H9 (cell line): ENCODE results near the gene PACSIN2. TPM values are rescaled to one million over a fixed set of nuclear protein-coding genes. Genes with fewer than 3 reads are reported as not detected.

Experiments used
- DNase-seq: peaks from one replicate; pipeline ENCODE4 v3.0.0-alpha.2; 2017
- H2AFZ ChIP-seq: one replicate; pipeline ENCODE4 v1.6.1; 2013; ENCODE audit warnings: mild to moderate bottlenecking, low read length, control low read depth, moderate library complexity
- H2AK5ac ChIP-seq: 2 replicates; pipeline ENCODE4 v1.6.1; 2013; ENCODE audit warnings: low read length, control low read depth, mixed read lengths; ENCODE audit not compliant: insufficient read length
- H2BK120ac ChIP-seq: one replicate; pipeline ENCODE4 v1.6.1; 2013; ENCODE audit warnings: low read depth, mild to moderate bottlenecking, low read length, control low read depth, inconsistent platforms; ENCODE audit not compliant: poor library complexity, severe bottlenecking
- H2BK12ac ChIP-seq: 2 replicates; pipeline ENCODE4 v1.6.1; 2013; ENCODE audit warnings: low read length, control low read depth, mixed read lengths, low read depth; ENCODE audit not compliant: insufficient read length
- H2BK15ac ChIP-seq: 2 replicates; pipeline ENCODE4 v1.6.1; 2013; ENCODE audit warnings: low read depth, low read length, control low read depth
- H2BK20ac ChIP-seq: one replicate; pipeline ENCODE4 v1.6.1; 2013; ENCODE audit warnings: low read depth, mild to moderate bottlenecking, low read length, control low read depth, inconsistent platforms; ENCODE audit not compliant: poor library complexity, severe bottlenecking
- H2BK5ac ChIP-seq: 2 replicates; pipeline ENCODE4 v1.6.1; 2013; ENCODE audit warnings: low read length, control low read depth, mixed read lengths; ENCODE audit not compliant: insufficient read length
- H3K14ac ChIP-seq: 2 replicates; pipeline ENCODE4 v1.6.1; 2013; ENCODE audit warnings: low read length, control low read depth; ENCODE audit not compliant: insufficient read depth
- H3K18ac ChIP-seq: 2 replicates; pipeline ENCODE4 v1.6.1; 2013; ENCODE audit warnings: low read depth, mild to moderate bottlenecking, mixed read lengths, low read length, control low read depth; ENCODE audit not compliant: insufficient read length
- H3K23ac ChIP-seq: 2 replicates; pipeline ENCODE4 v1.6.1; 2013; ENCODE audit warnings: low read length, control low read depth, mixed read lengths, low read depth; ENCODE audit not compliant: insufficient read length
- H3K23me2 ChIP-seq: 2 replicates; pipeline ENCODE4 v1.6.1; 2013; ENCODE audit warnings: low read depth, mild to moderate bottlenecking, mixed read lengths, low read length, control low read depth; ENCODE audit not compliant: insufficient read length, poor library complexity, severe bottlenecking
- H3K27ac ChIP-seq: 2 replicates; pipeline ENCODE4 v1.5.1; 2013; ENCODE audit warnings: low read length, control low read depth, mixed read lengths, low read depth; ENCODE audit not compliant: insufficient read length
- H3K27me3 ChIP-seq: 2 replicates; pipeline ENCODE4 v1.6.1; 2013; ENCODE audit warnings: low read length, control low read depth, inconsistent platforms; ENCODE audit not compliant: insufficient read depth
- H3K4ac ChIP-seq: 2 replicates; pipeline ENCODE4 v1.6.1; 2013; ENCODE audit warnings: low read depth, mild to moderate bottlenecking, control low read depth, inconsistent platforms, low read length, moderate library complexity
- H3K4me1 ChIP-seq: 2 replicates; pipeline ENCODE4 v1.6.1; 2013; ENCODE audit warnings: low read length, control low read depth, inconsistent platforms; ENCODE audit not compliant: insufficient read depth
- H3K4me2 ChIP-seq: 2 replicates; pipeline ENCODE4 v1.6.1; 2013; ENCODE audit warnings: low read length, control low read depth, mixed read lengths; ENCODE audit not compliant: insufficient read length, insufficient read depth
- H3K56ac ChIP-seq: 2 replicates; pipeline ENCODE4 v1.6.1; 2013; ENCODE audit warnings: low read depth, mild to moderate bottlenecking, mixed read lengths, low read length, control low read depth; ENCODE audit not compliant: insufficient read length
- H3K79me1 ChIP-seq: 2 replicates; pipeline ENCODE4 v1.6.1; 2013; ENCODE audit warnings: low read depth, mild to moderate bottlenecking, moderate library complexity, low read length, control low read depth, inconsistent platforms; ENCODE audit not compliant: insufficient read depth, poor library complexity, severe bottlenecking
- H3K79me2 ChIP-seq: 2 replicates; pipeline ENCODE4 v1.6.1; 2013; ENCODE audit warnings: low read length, control low read depth, inconsistent platforms; ENCODE audit not compliant: insufficient read depth
- H3K9ac ChIP-seq: 2 replicates; pipeline ENCODE4 v1.6.1; 2013; ENCODE audit warnings: low read length, control low read depth, mixed read lengths; ENCODE audit not compliant: insufficient read length; ENCODE audit errors: extremely low read depth
- H3K9me3 ChIP-seq: one replicate; pipeline ENCODE4 v1.6.1; 2013; ENCODE audit warnings: low read depth, low read length, inconsistent platforms; ENCODE audit not compliant: control insufficient read depth
- H3T11ph ChIP-seq: one replicate; pipeline ENCODE4 v1.6.1; 2013; ENCODE audit warnings: mild to moderate bottlenecking, low read length, control low read depth, inconsistent platforms
- H4K20me1 ChIP-seq: one replicate; pipeline ENCODE4 v1.6.1; 2013; ENCODE audit not compliant: control insufficient read depth, insufficient read length, insufficient read depth
- H4K5ac ChIP-seq: 2 replicates; pipeline ENCODE4 v1.6.1; 2013; ENCODE audit warnings: low read depth, mild to moderate bottlenecking, mixed read lengths, low read length, control low read depth; ENCODE audit not compliant: insufficient read length
- H4K8ac ChIP-seq: replicated peaks from 2 replicates; pipeline ENCODE4 v1.6.1; 2013; ENCODE audit warnings: low read length, control low read depth, mixed read lengths, low read depth; ENCODE audit not compliant: insufficient read length
- H4K91ac ChIP-seq: 2 replicates; pipeline ENCODE4 v1.6.1; 2013; ENCODE audit warnings: low read depth, mild to moderate bottlenecking, moderate library complexity, mixed read lengths, low read length, control low read depth; ENCODE audit not compliant: insufficient read length
- H3K27ac Mint-ChIP-seq, 3 experiments: 2 replicates in 2 of 3; 3 replicates in 1 of 3; pipeline ENCODE4 v1.8.0; 2020 to 2021; ENCODE audit warnings: mixed read lengths in 3 of 3, mild to moderate bottlenecking in 1 of 3, moderate library complexity in 1 of 3
- H3K27me3 Mint-ChIP-seq: 2 replicates; pipeline ENCODE4 v1.8.0; 2021; ENCODE audit warnings: low read depth, mild to moderate bottlenecking, moderate library complexity, mixed read lengths
- H3K36me3 Mint-ChIP-seq, 3 experiments: 2 replicates in 2 of 3; 3 replicates in 1 of 3; pipeline ENCODE4 v1.8.0; 2020 to 2021; ENCODE audit warnings: low read depth in 3 of 3, mixed read lengths in 3 of 3; ENCODE audit not compliant: insufficient read depth in 1 of 3
- H3K4me1 Mint-ChIP-seq, 2 experiments: 2 replicates each; pipeline ENCODE4 v1.8.0; 2020; ENCODE audit warnings: mixed read lengths in 2 of 2
- H3K4me3 Mint-ChIP-seq, 2 experiments: 2 replicates in 1 of 2; 3 replicates in 1 of 2; pipeline ENCODE4 v1.8.0; 2020 to 2021; ENCODE audit warnings: mild to moderate bottlenecking in 2 of 2, mixed read lengths in 2 of 2, moderate library complexity in 1 of 2
- H3K9me3 Mint-ChIP-seq, 2 experiments: 2 replicates in 1 of 2; 3 replicates in 1 of 2; pipeline ENCODE4 v1.8.0; 2020; ENCODE audit warnings: mild to moderate bottlenecking in 2 of 2, mixed read lengths in 2 of 2, moderate library complexity in 1 of 2
- WGBS: extraction: QIAGEN DNeasy Blood & Tissue Kit; methylation state at CpG from one replicate; pipeline ENCODE4 v1.1.7; 2013; ENCODE audit warnings: missing lambda C conversion rate, low lambda C conversion rate, mixed read lengths; ENCODE audit not compliant: insufficient read length; ENCODE audit errors: extremely low coverage; 5-methylcytosine and 5-hydroxymethylcytosine counted together
- total RNA-seq: library from RNA; stranded (reverse); gene quantifications from 2 replicates; pipeline ENCODE4 v1.2.1, GENCODE V29; 2021
- TF ChIP-seq, protein P1 (sequence below): fragments of 200-600 bp; sonication (generic); conservative IDR thresholded peaks from 3 replicates; pipeline ENCODE4 v1.8.0; 2021; ENCODE audit warnings: antibody characterized with exemption, mild to moderate bottlenecking

Gene PACSIN2
- total RNA-seq, 1 experiment from 2014 or later, result 62.3 TPM

GRCh38 chr22:42891008-42891407 is 123.9 kb downstream of the PACSIN2 start:
- DNase-seq, result no peak
- Histone ChIP-seq H3K79me2 (no peaks in the 10 kb centered on the region), H3K27me3 (no peaks in the 10 kb centered on the region), H3K23me2 (no peaks in the 10 kb centered on the region), H3K9ac (no peak overlapping the region), H3K23ac (no peak overlapping the region), H3K14ac (no peak overlapping the region), H2BK15ac (no peak overlapping the region), H4K8ac (no peak overlapping the region), H2BK5ac (no peak overlapping the region), H3K18ac (no peak overlapping the region), H4K20me1 (no peaks in the 10 kb centered on the region), H3K79me1 (no peaks in the 10 kb centered on the region), H2AK5ac (no peak overlapping the region), H2BK12ac (no peak overlapping the region), H3T11ph (no peak overlapping the region), H3K56ac (no peak overlapping the region), H4K91ac (no peak overlapping the region), H3K4me2 (no peak overlapping the region), H2BK120ac (no peak overlapping the region), H4K5ac (no peak overlapping the region), H3K4ac (no peak overlapping the region), H3K4me1 (no peaks in the 10 kb centered on the region), H3K9me3 (no peaks in the 10 kb centered on the region), H3K27ac (no peak overlapping the region), H2BK20ac (no peak overlapping the region), H2AFZ (no peak overlapping the region)
- peaks cover 5 to 35% (median 28%) of the 10 kb centered on the region in 3 experiments; a peak in 6 of 7 replicates for H3K36me3 Mint-ChIP-seq
- TF ChIP-seq, protein P1, sequence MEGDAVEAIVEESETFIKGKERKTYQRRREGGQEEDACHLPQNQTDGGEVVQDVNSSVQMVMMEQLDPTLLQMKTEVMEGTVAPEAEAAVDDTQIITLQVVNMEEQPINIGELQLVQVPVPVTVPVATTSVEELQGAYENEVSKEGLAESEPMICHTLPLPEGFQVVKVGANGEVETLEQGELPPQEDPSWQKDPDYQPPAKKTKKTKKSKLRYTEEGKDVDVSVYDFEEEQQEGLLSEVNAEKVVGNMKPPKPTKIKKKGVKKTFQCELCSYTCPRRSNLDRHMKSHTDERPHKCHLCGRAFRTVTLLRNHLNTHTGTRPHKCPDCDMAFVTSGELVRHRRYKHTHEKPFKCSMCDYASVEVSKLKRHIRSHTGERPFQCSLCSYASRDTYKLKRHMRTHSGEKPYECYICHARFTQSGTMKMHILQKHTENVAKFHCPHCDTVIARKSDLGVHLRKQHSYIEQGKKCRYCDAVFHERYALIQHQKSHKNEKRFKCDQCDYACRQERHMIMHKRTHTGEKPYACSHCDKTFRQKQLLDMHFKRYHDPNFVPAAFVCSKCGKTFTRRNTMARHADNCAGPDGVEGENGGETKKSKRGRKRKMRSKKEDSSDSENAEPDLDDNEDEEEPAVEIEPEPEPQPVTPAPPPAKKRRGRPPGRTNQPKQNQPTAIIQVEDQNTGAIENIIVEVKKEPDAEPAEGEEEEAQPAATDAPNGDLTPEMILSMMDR, result no peak
- WGBS, result no CpG with 5 or more reads among the region's 13 CpGs
- H3K27ac Mint-ChIP-seq, result no peak overlapping the region; a peak in 1 of 7 replicates
- H3K4me3 Mint-ChIP-seq, result no peak overlapping the region
- no peaks in the 10 kb centered on the region; the same call in 1 of the 2 replicates for H3K27me3 Mint-ChIP-seq
- no peaks in the 10 kb centered on the region for H3K9me3 Mint-ChIP-seq
- H3K4me1 Mint-ChIP-seq, result peaks cover 12 to 13% of the 10 kb centered on the region in 2 experiments
